GM18526 (cell line): ENCODE results near the gene ITM2C.

Experiments used
- POLR2A ChIP-seq: IDR thresholded peaks from 3 replicates; pipeline ENCODE4 v1.6.1; 2011; ENCODE audit not compliant: insufficient read length; ENCODE audit errors: extremely low read depth

Gene ITM2C

DNA sequence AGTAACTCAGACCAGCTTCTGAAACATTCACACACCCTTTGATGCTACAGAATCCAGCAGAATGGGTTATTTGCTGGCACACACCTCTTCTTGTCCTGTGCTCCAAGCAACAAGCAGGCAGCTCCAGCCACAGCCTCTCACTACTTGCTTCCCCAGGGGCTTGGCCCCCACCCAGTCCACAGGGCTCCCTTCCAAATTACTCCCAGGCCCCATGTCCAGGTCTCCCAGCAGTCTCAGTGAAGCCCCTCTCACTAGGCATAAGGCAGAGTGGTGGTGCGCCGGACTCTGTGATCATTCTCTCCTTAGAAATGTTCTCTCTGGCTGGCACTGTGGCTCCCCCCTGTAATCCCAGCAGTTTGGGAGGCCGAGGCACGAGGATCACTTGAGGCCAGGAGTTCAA, 25.9 kb downstream of the ITM2C start:
- TF ChIP-seq POLR2A, result no peak

DNA sequence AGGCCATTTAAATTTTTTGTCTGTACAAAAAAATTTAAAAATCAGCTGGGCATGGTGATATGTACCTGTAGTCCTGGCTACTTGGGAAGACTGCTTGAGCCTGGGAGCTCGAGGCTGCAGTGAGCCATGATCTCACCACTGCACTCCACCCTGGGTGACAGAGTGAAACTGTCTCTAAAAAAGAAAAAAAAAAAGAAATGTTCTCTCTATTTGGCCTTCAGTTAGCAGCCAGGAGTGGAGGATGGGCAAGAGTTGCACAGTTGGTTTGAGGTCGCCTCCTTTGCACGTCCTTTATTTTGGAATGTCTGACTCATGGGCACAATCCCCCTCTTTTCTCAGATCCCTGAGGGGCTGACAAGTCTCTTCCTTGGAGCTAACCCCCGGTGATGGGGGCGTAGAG, 26.3 kb downstream of the ITM2C start:
- TF ChIP-seq POLR2A, result no peak

DNA sequence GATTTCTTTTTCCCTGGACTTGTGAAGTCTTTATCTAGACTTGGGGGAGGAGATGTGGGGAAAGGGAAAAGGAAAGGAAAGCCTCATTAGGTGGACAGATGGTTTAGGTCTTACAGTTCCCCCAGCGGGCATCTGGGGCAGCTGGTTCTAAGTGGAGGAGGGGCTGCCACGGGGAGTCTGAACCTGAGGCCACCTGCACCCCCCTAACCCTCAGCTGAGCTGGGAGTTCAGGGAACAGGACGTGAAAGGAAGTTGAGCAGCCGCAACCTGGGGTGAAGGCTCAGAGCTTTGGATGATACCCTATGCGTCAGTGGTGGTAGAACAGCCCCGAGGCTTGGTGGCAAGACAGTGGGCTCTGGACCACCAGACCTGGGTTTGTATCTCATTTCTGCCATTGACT, 26.8 kb downstream of the ITM2C start:
- no peak for TF ChIP-seq POLR2A

GRCh38 chr2:230893338-230893737, 28.6 kb downstream of the ITM2C start:
- no peak for TF ChIP-seq POLR2A

DNA sequence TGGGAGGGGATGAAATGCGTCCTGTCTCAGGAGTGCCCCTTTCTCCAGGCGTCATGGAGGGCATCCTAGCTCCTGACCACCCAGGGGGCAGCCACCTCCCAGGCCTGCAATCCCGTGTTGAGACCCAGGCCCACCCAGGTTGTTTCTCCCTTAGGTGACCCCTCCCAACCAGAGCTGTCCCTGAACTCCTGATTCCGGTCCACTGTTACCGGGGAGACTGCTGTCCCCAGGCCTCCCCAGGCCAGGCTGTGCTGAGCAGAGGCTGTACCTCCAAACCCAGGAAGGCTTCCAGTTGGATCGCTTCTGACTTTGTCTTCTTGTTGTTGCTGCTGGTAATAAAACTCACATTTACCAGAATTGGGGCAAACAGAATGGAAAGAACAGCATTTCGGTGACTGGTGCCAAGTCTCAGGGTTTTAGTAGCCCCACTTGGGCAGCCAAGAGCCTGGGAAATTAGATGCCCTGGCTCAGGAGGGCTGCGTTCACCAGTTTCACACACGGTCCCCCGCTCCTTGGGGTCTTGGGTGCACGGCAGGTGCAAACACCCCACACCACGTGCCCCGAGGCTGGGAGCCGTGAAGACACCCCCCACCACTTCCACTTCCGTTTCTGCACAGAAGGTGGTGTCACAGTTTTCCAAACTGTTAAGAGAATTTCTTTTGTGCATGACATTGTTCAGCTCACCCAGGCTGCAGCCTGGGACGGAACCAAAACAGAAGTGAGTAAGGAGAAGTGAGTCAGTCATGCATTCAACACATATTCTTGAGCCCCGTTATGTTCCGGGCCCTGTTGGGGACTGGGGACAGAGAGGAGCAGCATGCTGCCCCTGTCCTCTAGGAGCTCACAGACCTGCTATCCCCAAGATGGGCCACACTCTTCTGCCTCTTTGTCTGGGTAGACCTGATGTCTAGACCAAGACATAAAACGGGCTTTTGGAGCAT, 29.4 kb downstream of the ITM2C start:
- TF ChIP-seq POLR2A, result no peak

GRCh38 chr2:230895536-230896345, 31.0 kb downstream of the ITM2C start:
- TF ChIP-seq POLR2A, result no peak

DNA sequence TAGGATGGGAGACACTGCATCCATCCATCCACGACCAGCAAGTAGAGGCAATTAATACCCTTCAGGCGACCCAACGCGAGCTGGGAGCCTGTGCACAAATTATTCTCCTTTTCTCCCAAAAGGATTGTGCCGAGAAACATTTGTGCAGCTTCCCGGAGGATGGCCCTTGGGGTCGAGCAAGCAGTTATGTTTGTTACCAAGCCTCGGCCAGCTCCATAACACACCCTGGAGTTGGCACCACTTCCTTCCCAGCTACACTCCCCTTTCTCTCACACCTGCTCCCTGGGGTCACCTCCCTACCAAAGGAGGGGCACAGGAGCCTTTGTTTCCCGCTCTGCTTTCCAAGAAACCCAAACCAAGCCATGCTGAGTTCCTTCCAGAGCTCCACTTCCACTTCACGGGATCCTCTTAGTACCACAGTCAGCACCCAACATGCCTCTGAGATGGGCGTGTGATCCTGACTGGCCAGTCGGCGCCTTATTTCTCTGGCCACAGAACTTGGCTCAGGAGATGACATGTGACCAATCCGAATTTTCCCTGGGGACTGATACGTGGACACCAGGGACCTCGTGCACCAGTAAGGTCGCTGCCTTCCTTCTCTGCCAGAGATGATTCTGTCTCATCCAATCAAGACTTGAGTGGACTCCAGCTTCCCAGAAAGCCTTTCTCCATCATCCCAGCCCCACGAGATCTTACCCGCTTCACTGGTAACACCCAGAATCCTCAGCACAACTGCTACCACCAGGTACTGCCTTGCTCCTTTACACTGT, 31.8 kb downstream of the ITM2C start:
- no peak for TF ChIP-seq POLR2A

- no peak for TF ChIP-seq POLR2A
These were observed 33.4 kb downstream of the ITM2C start for GRCh38 chr2:230898016-230898712.

GRCh38 chr2:230898713-230899091, 34.0 kb downstream of the ITM2C start:
- TF ChIP-seq POLR2A, result no peak

DNA sequence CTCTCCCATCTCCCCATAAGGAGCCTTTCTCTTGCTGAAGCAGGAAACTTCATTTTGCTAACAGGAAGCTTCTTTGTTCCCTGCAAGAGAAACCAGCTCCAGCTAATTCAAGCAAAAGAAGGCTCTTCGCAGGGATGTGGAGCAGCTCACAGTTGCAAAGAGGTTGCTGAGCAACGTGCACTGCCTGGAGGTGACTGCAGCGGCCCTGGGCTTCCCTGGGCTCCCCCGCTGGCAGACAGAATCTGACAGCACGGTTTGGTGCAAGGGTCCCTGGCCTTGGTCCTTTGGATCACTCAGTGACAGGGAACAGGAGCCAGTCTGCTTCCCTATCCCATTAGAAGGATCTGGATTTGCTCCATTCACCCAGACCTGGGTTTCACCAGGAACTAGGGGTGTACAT, 34.5 kb downstream of the ITM2C start:
- no peak for TF ChIP-seq POLR2A

DNA sequence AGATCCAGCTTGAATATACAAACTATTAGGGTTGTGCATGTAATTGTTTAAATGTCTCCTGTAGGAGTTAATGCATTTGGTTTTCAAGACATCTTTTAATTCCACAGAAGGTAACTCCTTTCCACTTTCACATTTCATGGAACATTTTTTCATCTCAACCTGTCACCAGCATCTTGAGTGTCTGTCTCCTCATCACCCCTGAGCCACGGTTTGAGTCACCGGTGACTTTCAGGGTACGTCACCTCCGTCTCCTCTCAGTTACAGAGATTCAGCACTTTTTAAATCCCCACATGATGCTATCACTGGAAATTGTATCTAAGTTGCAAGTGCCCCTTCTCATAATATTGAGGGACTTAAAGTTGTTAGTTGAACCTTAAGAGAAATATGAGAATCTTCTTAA, 35.0 kb downstream of the ITM2C start:
- TF ChIP-seq POLR2A, result no peak

DNA sequence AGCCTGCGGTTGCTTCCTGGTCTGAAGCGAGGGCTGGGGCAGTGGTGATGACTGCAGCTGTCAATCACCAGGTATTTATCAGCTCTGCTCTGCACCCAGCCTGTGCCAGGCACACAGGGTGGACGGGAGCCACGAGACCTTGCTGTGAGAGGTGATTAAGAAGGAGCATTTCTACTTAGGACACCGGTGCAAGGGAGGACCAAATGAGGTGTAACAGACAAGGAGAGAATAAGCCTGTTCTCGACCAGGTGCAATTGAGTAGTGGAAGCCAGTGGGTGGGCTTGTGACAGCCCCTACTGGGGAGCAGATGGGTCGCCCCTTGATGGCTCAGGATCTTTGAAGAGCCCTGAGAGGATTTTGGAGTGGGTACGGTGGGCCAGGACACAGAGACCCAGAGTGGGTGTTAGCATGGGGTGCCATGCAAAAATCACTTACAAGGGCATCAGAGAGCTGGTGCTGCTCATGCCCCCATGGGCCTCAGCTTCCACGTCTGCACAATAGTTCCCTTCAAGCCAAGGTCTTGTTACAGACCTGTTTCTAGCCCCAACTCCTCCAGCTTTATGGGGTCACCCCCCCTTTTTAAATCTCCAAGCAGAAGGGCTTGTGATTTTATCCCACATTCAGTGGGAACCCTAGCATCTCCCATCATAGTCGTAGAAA, 35.7 kb downstream of the ITM2C start:
- no peak for TF ChIP-seq POLR2A

- TF ChIP-seq POLR2A, result no peak
These were observed 36.3 kb downstream of the ITM2C start for GRCh38 chr2:230901006-230901405.

DNA sequence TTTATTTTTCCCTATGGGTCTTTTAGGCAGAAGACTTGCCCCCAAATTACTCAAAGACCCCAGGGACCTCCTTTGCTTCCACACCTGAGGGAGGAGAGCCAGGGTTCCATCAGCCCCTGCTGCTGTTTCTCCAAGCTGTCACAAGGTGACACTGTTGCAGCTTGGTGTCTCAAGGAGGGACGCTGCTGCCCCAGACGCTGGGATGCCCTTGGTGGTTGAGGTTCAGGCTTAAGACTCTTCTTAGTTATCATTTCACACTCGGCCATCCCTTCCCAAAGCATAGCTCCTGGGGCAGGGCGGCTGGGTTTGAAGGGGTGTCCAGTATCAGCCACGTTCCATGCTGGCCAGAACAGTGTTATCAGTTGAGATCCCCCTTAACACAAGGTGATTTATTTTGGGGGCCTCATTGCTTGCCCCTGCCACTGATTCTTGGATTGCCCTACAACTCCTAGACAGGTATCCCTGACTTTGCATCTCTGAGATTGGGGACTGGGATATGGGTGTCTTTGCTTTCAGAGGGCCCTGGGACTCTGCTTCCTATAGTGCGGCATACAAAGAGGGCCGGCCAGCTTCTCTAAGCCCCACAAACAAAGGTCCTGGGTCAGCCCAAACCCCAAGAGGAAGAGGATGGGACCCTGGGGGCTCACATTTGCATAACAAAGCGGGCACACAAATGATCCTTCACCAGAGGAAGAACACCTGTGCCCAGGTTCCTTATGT, 37.6 kb downstream of the ITM2C start:
- TF ChIP-seq POLR2A, result no peak
